ENCODE measurements around the gene MACROD1. TPM values are rescaled to one million over a fixed set of nuclear protein-coding genes. Genes with fewer than 3 reads are reported as not detected.

The MACROD1 gene
- total RNA-seq, 1 donor from 2014 or later = 12.3 TPM

GRCh38 chr11:64005691-64006090 is 160.2 kb downstream of the MACROD1 start:
- DNase-seq (ENCODE audit: low read depth) = no peak
- Histone ChIP-seq H3K36me3 (ENCODE audit: control insufficient read depth, insufficient read depth, low read length) (no peaks in the 10 kb centered on the region), H3K27me3 (ENCODE audit: control insufficient read depth, insufficient read depth, low read length) (peaks cover 40% of the 10 kb centered on the region), H3K4me3 (ENCODE audit: low read depth, low read length) (no peak overlapping the region)
- no peak for TF ChIP-seq CTCF (IDR thresholded peaks at IDR 0.05; ENCODE audit: insufficient read depth, low read length, poor library complexity, severe bottlenecking)

GRCh38 chr11:64004590-64004984 is 161.3 kb downstream of the MACROD1 start:
- H3K27me3 ChIP-seq (ENCODE audit: control insufficient read depth, insufficient read depth, low read length) = peaks cover 46% of the 10 kb centered on the region
- DNase-seq (ENCODE audit: low read depth) = no peak
- no peak overlapping the region for H3K4me3 ChIP-seq (ENCODE audit: low read depth, low read length)
- TF ChIP-seq CTCF (IDR thresholded peaks at IDR 0.05; ENCODE audit: insufficient read depth, low read length, poor library complexity, severe bottlenecking) = no peak
- no peaks in the 10 kb centered on the region for H3K36me3 ChIP-seq (ENCODE audit: control insufficient read depth, insufficient read depth, low read length)

GRCh38 chr11:64003807-64004589 is 161.9 kb downstream of the MACROD1 start:
- Histone ChIP-seq H3K4me3 (ENCODE audit: low read depth, low read length) (no peak overlapping the region), H3K36me3 (ENCODE audit: control insufficient read depth, insufficient read depth, low read length) (no peaks in the 10 kb centered on the region), H3K27me3 (ENCODE audit: control insufficient read depth, insufficient read depth, low read length) (peaks cover 47% of the 10 kb centered on the region)
- DNase-seq (ENCODE audit: low read depth) = no peak
- no peak for TF ChIP-seq CTCF (IDR thresholded peaks at IDR 0.05; ENCODE audit: insufficient read depth, low read length, poor library complexity, severe bottlenecking)

- DNase-seq (ENCODE audit: low read depth) = no peak
Observed at GRCh38 chr11:64001484-64002420, 164.2 kb downstream of the MACROD1 start.

More at GRCh38 chr11:64001484-64002420, 164.2 kb downstream of the MACROD1 start:
- Histone ChIP-seq H3K4me3 (ENCODE audit: low read depth, low read length) (no peak overlapping the region), H3K36me3 (ENCODE audit: control insufficient read depth, insufficient read depth, low read length) (peaks cover 6% of the 10 kb centered on the region), H3K27me3 (ENCODE audit: control insufficient read depth, insufficient read depth, low read length) (peaks cover 29% of the 10 kb centered on the region)
- TF ChIP-seq CTCF (IDR thresholded peaks at IDR 0.05; ENCODE audit: insufficient read depth, low read length, poor library complexity, severe bottlenecking) = no peak

Data from kidney epithelial cell (primary cell).